Coronary artery (tissue), 2 donors: ENCODE results near the gene DLK1.

Source experiments
- DNase-seq: peaks from one replicate; pipeline ENCODE4 v3.0.0-alpha.2; 2017; ENCODE audit warnings: low spot score
- H3K27ac ChIP-seq, 2 donors: fragments of 200-600 bp; sonication (generic); one replicate each; pipeline ENCODE4 v1.5.1; 2016 to 2019
- H3K4me3 ChIP-seq: fragments of 200-600 bp; sonication (generic); 2 replicates; pipeline ENCODE4 v1.5.1; 2016; ENCODE audit warnings: mild to moderate bottlenecking, moderate library complexity
- CTCF ChIP-seq: fragments of 200-600 bp; sonication (generic); IDR thresholded peaks from one replicate; pipeline ENCODE4 v1.5.1; 2019; ENCODE audit warnings: antibody characterized with exemption

The DLK1 gene

GRCh38 chr14:100721568-100721967, 5.1 kb upstream of the DLK1 start:
- Histone ChIP-seq H3K27ac (no peak overlapping the region), H3K4me3 (no peak overlapping the region)
- DNase-seq, result no peak
- TF ChIP-seq CTCF, result no peak

GRCh38 chr14:100722367-100722766, 4.3 kb upstream of the DLK1 start:
- H3K27ac ChIP-seq, result no peak overlapping the region
- TF ChIP-seq CTCF, result no peak
- DNase-seq, result no peak
- H3K4me3 ChIP-seq, result no peak overlapping the region

GRCh38 chr14:100723135-100723829, 3.4 kb upstream of the DLK1 start:
- Histone ChIP-seq H3K27ac (no peak overlapping the region), H3K4me3 (no peak overlapping the region)
- TF ChIP-seq CTCF, result no peak
- no peak for DNase-seq

DNA sequence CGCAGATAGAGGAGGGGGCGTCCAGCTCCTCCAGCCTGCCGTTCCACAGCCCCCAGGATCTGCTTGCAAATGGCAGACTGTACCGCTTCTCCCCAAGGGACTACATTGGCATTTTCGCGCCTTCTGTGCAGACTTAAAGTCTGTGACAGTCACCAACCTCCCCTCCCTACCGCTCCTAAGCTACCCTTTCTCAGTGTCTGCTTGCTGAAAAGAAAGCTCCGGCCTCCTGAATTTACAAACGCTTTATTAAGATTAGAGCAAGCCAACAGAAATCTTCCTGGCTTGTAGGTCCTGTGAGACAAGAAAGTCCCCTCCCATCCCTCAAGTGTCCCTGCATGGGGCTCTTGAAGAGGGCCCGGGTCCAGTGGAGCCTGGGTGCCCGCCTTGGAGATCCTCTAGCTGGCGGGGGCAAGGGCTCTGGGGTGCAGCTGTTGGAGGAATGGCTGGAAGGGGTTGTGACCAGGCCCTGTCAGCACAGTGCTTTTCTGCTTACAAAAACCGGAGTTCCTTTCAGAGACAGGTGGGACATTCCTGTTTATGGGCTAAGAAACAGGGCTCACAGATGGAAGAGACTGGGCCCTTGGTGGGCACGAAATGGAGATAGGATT, 2.8 kb upstream of the DLK1 start:
- DNase-seq, result no peak
- Histone ChIP-seq H3K4me3 (no peak overlapping the region), H3K27ac (no peak overlapping the region)
- TF ChIP-seq CTCF, result no peak

GRCh38 chr14:100724536-100724935, 2.2 kb upstream of the DLK1 start:
- Histone ChIP-seq H3K4me3 (no peak overlapping the region), H3K27ac (no peak overlapping the region)
- TF ChIP-seq CTCF, result no peak
- no peak for DNase-seq

GRCh38 chr14:100725587-100726387, 905 bp upstream of the DLK1 start:
- Histone ChIP-seq H3K4me3 (no peak overlapping the region), H3K27ac (no peak overlapping the region)
- no peak for DNase-seq
- no peak for TF ChIP-seq CTCF
